ENCODE results near the gene SCRN1.

SCRN1 gene

GRCh38 chr7:29926741-29927140, 62.9 kb downstream of the SCRN1 start:
- DNase-seq (ENCODE audit: low read depth), result no peak

GRCh38 chr7:29926216-29926615, 63.4 kb downstream of the SCRN1 start:
- no peak for DNase-seq (ENCODE audit: low read depth)

- no peak for DNase-seq (ENCODE audit: low read depth)
Observed at GRCh38 chr7:29924684-29925083, 64.9 kb downstream of the SCRN1 start.

GRCh38 chr7:29924006-29924405, 65.6 kb downstream of the SCRN1 start:
- DNase-seq (ENCODE audit: low read depth), result no peak

- no peak for DNase-seq (ENCODE audit: low read depth)
Observed at GRCh38 chr7:29922921-29923700, 66.5 kb downstream of the SCRN1 start.

GRCh38 chr7:29921404-29922010, 68.1 kb downstream of the SCRN1 start:
- peak; percentile 22 for DNase-seq (ENCODE audit: low read depth)

GRCh38 chr7:29920491-29920890, 69.1 kb downstream of the SCRN1 start:
- DNase-seq (ENCODE audit: low read depth), result no peak

GRCh38 chr7:29919790-29920189, 69.8 kb downstream of the SCRN1 start:
- DNase-seq (ENCODE audit: low read depth), result no peak

GRCh38 chr7:29918850-29919249, 70.8 kb downstream of the SCRN1 start:
- no peak for DNase-seq (ENCODE audit: low read depth)

GRCh38 chr7:29917641-29918040, 72.0 kb downstream of the SCRN1 start:
- no peak for DNase-seq (ENCODE audit: low read depth)

- no peak for DNase-seq (ENCODE audit: low read depth)
Observed at GRCh38 chr7:29915481-29916215, 74.0 kb downstream of the SCRN1 start.

GRCh38 chr7:29914180-29914579, 75.4 kb downstream of the SCRN1 start:
- DNase-seq (ENCODE audit: low read depth), result no peak

GRCh38 chr7:29906200-29907022, 83.2 kb downstream of the SCRN1 start:
- DNase-seq (ENCODE audit: low read depth), result no peak

GRCh38 chr7:29900745-29901144, 88.9 kb downstream of the SCRN1 start:
- no peak for DNase-seq (ENCODE audit: low read depth)

GRCh38 chr7:29898301-29898700, 91.3 kb downstream of the SCRN1 start:
- no peak for DNase-seq (ENCODE audit: low read depth)

- no peak for DNase-seq (ENCODE audit: low read depth)
Observed at GRCh38 chr7:29896685-29897411, 92.8 kb downstream of the SCRN1 start.

GRCh38 chr7:29895559-29895958, 94.0 kb downstream of the SCRN1 start:
- DNase-seq (ENCODE audit: low read depth), result no peak

- no peak for DNase-seq (ENCODE audit: low read depth)
Observed at GRCh38 chr7:29894256-29894655, 95.3 kb downstream of the SCRN1 start.

- no peak for DNase-seq (ENCODE audit: low read depth)
Observed at GRCh38 chr7:29893351-29893965, 96.1 kb downstream of the SCRN1 start.

GRCh38 chr7:29892231-29892630, 97.4 kb downstream of the SCRN1 start:
- no peak for DNase-seq (ENCODE audit: low read depth)

- no peak for DNase-seq (ENCODE audit: low read depth)
Observed at GRCh38 chr7:29891766-29892165, 97.8 kb downstream of the SCRN1 start.

Measured in stimulated activated CD4-positive, alpha-beta T cell treated with anti-CD3 and anti-CD28 coated beads, Interleukin-2, amount 100 ng/mL, for 4 hours (primary cell).